ENCODE measurements around the gene IRX6. TPM values are rescaled to one million over a fixed set of nuclear protein-coding genes. Genes with fewer than 3 reads are reported as not detected.

The IRX6 gene
- total and polyA plus RNA-seq, 4 experiments from 2014 or later, result not detected

DNA sequence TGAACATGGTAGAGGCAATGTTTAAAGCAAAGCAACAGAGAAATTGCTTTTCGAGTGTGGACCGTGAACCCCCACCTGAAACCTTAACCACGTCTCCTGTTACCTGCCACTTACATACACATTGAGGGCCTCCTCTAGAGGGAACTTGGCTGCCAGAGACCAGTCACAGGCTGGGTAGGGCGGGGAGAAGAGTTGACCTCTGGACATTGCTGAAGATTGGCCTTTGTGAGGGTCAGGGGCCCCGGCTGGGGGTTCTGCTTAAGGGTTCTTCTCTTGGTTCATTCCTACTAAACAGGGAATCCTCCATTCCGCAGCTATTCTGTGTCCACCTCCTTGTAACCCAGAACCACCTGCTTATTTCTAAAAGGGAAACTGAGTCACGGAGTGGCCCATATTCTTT, 53.8 kb downstream of the IRX6 start:
- intact Hi-C loops (cut with micrococcal nuclease), result no loop called here
- Mint-ChIP-seq H3K9me3 (peaks cover 0 to 1% (median 0%) of the 10 kb centered on the region in 8 donors), H3K27me3 (peaks cover 4% of the 10 kb centered on the region in 2 donors), H3K4me3 (no peak overlapping the region), H3K36me3 (no peaks in the 10 kb centered on the region), H3K27ac (no peak overlapping the region), H3K4me1 (no peaks in the 10 kb centered on the region)
- POLR2A ChIA-PET (ENCODE audit: partially characterized antibody), result no interaction called here
- no peak for DNase-seq
- H3K27ac ChIP-seq (ENCODE audit: low read depth, low read length), result no peak overlapping the region
- H3K4me3 ChIP-seq (ENCODE audit: low read length in 2 of 2), result no peak overlapping the region
- H3K9me3 ChIP-seq (ENCODE audit: control insufficient read depth in 1 of 2, low read length in 2 of 2), result no peaks in the 10 kb centered on the region
- H3K4me1 ChIP-seq (ENCODE audit: insufficient read depth, low read length), result no peaks in the 10 kb centered on the region
- CTCF ChIA-PET (ENCODE audit: partially characterized antibody), result no interaction called here
- no peaks in the 10 kb centered on the region for H3K36me3 ChIP-seq (ENCODE audit: insufficient read depth, low read length)
- no peaks in the 10 kb centered on the region for H3K27me3 ChIP-seq (ENCODE audit: insufficient read depth, low read length)

DNA sequence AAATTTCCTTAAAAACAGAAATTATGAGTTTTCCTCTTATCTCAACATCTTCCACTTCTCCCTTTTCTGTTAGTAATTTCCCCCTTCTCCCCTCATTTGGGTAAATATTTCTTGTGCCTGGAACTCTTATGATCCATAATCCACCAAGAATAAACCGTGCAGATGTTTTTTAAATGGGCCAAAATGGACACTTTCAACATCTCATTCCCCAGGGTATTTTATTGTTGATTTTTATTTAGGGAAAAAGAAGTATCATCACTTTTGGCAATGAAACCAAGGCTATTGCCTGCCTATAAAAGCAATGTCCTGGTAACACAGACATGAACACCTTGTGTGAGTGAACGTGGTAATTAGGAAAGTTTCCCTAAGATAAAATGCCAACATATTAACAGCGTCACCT, 54.6 kb downstream of the IRX6 start:
- H3K4me1 Mint-ChIP-seq, result no peaks in the 10 kb centered on the region
- H3K9me3 Mint-ChIP-seq, result peaks cover 0 to 1% (median 0%) of the 10 kb centered on the region in 8 donors
- intact Hi-C loops (cut with micrococcal nuclease), result no loop called here
- Histone ChIP-seq H3K4me1 (ENCODE audit: insufficient read depth, low read length) (no peaks in the 10 kb centered on the region), H3K27me3 (ENCODE audit: insufficient read depth, low read length) (no peaks in the 10 kb centered on the region), H3K27ac (ENCODE audit: low read depth, low read length) (no peak overlapping the region), H3K9me3 (ENCODE audit: control insufficient read depth in 1 of 2, low read length in 2 of 2) (no peaks in the 10 kb centered on the region), H3K36me3 (ENCODE audit: insufficient read depth, low read length) (no peaks in the 10 kb centered on the region), H3K4me3 (ENCODE audit: low read length in 2 of 2) (no peak overlapping the region)
- no peak for DNase-seq
- H3K27me3 Mint-ChIP-seq, result peaks cover 4 to 6% of the 10 kb centered on the region in 2 donors
- ChIA-PET POLR2A (ENCODE audit: partially characterized antibody) (no interaction called here), CTCF (ENCODE audit: partially characterized antibody) (no interaction called here)
- no peak overlapping the region for H3K4me3 Mint-ChIP-seq
- H3K36me3 Mint-ChIP-seq, result no peaks in the 10 kb centered on the region
- no peak overlapping the region for H3K27ac Mint-ChIP-seq

DNA sequence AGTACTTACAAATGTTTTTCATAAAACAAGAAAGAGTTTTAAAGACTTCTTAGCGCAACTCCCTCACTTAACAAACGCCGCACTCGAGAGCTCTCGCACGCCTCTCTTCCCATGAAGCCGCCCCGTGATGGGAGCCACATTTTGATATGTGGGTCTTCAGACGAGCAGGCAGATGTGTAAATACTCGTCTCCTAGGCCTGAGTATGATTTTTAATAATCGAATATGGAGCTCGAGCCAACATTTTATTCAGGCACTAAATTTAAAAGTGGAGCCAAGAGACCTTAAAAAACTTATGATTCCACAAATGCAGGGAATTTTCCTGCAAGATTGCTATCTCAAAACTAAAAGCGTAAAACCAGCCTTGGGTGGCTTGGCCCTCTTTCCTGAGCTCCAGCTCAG, 55.4 kb downstream of the IRX6 start:
- Histone ChIP-seq H3K9me3 (ENCODE audit: control insufficient read depth in 1 of 2, low read length in 2 of 2) (no peaks in the 10 kb centered on the region), H3K4me1 (ENCODE audit: insufficient read depth, low read length) (no peaks in the 10 kb centered on the region), H3K27me3 (ENCODE audit: insufficient read depth, low read length) (no peaks in the 10 kb centered on the region), H3K27ac (ENCODE audit: low read depth, low read length) (no peak overlapping the region), H3K4me3 (ENCODE audit: low read length in 2 of 2) (no peak overlapping the region), H3K36me3 (ENCODE audit: insufficient read depth, low read length) (no peaks in the 10 kb centered on the region)
- no peaks in the 10 kb centered on the region for H3K4me1 Mint-ChIP-seq
- peaks cover 0 to 1% (median 0%) of the 10 kb centered on the region in 8 donors for H3K9me3 Mint-ChIP-seq
- intact Hi-C loops (cut with micrococcal nuclease), result no loop called here
- no peak for DNase-seq
- ChIA-PET POLR2A (ENCODE audit: partially characterized antibody) (no interaction called here), CTCF (ENCODE audit: partially characterized antibody) (no interaction called here)
- peaks cover 4 to 6% of the 10 kb centered on the region in 2 donors for H3K27me3 Mint-ChIP-seq
- no peak overlapping the region for H3K4me3 Mint-ChIP-seq
- no peaks in the 10 kb centered on the region for H3K36me3 Mint-ChIP-seq
- no peak overlapping the region for H3K27ac Mint-ChIP-seq

DNA sequence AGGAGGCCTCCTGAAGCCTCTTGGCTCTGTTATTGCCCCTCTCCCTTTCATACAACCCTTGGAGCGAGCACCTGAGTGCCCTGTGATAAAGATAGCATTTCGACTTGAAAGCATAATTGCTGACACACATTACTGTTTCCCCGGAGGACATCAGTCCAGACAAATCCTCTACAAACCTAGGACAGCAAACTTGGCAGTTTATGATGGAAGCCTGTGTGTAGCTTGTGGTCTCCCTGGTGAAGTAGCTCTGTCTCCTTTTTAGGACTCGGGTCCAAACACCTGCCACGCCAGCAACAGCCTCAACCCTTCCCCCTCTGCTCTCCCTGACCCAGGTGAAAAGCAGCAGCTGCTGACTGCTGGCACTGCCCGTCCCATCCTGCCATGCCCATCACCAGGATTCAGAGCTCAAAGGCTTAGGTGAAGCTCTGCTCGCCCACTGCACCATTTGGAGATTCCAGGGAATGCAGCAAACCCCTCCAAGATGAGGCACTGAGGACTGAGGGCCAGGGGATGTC, 55.9 kb downstream of the IRX6 start:
- Histone ChIP-seq H3K36me3 (ENCODE audit: insufficient read depth, low read length) (no peaks in the 10 kb centered on the region), H3K4me3 (ENCODE audit: low read length in 2 of 2) (no peak overlapping the region), H3K27ac (ENCODE audit: low read depth, low read length) (no peak overlapping the region), H3K27me3 (ENCODE audit: insufficient read depth, low read length) (no peaks in the 10 kb centered on the region), H3K9me3 (ENCODE audit: control insufficient read depth in 1 of 2, low read length in 2 of 2) (no peaks in the 10 kb centered on the region), H3K4me1 (ENCODE audit: insufficient read depth, low read length) (no peaks in the 10 kb centered on the region)
- Mint-ChIP-seq H3K27me3 (peaks cover 4 to 6% of the 10 kb centered on the region in 2 donors), H3K27ac (no peak overlapping the region), H3K9me3 (peaks cover 0 to 1% (median 0%) of the 10 kb centered on the region in 8 donors), H3K4me3 (no peak overlapping the region), H3K4me1 (no peaks in the 10 kb centered on the region), H3K36me3 (no peaks in the 10 kb centered on the region)
- CTCF ChIA-PET (ENCODE audit: partially characterized antibody), result no interaction called here
- intact Hi-C loops (cut with micrococcal nuclease), result no loop called here
- no peak for DNase-seq
- POLR2A ChIA-PET (ENCODE audit: partially characterized antibody), result no interaction called here

Other genes with a start within 250 kb of the IRX6 start
- under 1 TPM; 0.55 to 0.84 TPM for gene MMP2, start 155.0 kb downstream of the IRX6 start, total RNA-seq
- gene MMP2, start 155.0 kb downstream of the IRX6 start, polyA plus RNA-seq, result not detected
- gene LPCAT2, start 184.9 kb downstream of the IRX6 start, total RNA-seq, result under 1 TPM; 0.47 to 0.76 TPM
- not detected for gene LPCAT2, start 184.9 kb downstream of the IRX6 start, polyA plus RNA-seq
- not detected for gene CAPNS2, start 242.5 kb downstream of the IRX6 start, total RNA-seq
- not detected for gene CAPNS2, start 242.5 kb downstream of the IRX6 start, polyA plus RNA-seq